ENCODE measurements around the gene PPTC7. TPM values are rescaled to one million over a fixed set of nuclear protein-coding genes. Genes with fewer than 3 reads are reported as not detected.
"Not testable (repeated sequence)": the region's sequence is repeated elsewhere in the genome, so short reads cannot be mapped to it uniquely, and the experiment has no call there.

The PPTC7 gene
- polyA plus RNA-seq, 1 experiment = 11.4 TPM

GRCh38 chr12:110528277-110528839 lies 54.8 kb downstream of the PPTC7 start:
- CTCF ChIA-PET = interaction anchor here (1.2 to 2.0 kb wide), 5 partner anchors 15 to 360 kb away, joined by 3 to 9 read pairs (median 4); no protein-coding TSS in a partner anchor
- no peak for TF ChIP-seq CTCF (IDR thresholded peaks at IDR 0.05; ENCODE audit: low read depth, low read length)
- POLR2A ChIA-PET = no interaction called here
- DNase-seq (ENCODE audit: low read depth, low spot score) = no peak
- Histone ChIP-seq H3K9me3 (ENCODE audit: control insufficient read depth, insufficient read depth, low read length) (no peaks in the 10 kb centered on the region), H3K4me3 (ENCODE audit: low read depth, low read length) (no peak overlapping the region), H3K27me3 (ENCODE audit: control insufficient read depth, insufficient read depth, low read length) (no peaks in the 10 kb centered on the region), H3K27ac (ENCODE audit: low read depth, low read length) (no peak overlapping the region)

- DNase-seq (ENCODE audit: low read depth, low spot score); H3K9me3 ChIP-seq (ENCODE audit: control insufficient read depth, insufficient read depth, low read length); H3K27ac ChIP-seq (ENCODE audit: low read depth, low read length); POLR2A ChIA-PET; H3K4me3 ChIP-seq (ENCODE audit: low read depth, low read length); H3K27me3 ChIP-seq (ENCODE audit: control insufficient read depth, insufficient read depth, low read length): not testable (repeated sequence)
- CTCF ChIA-PET = interaction anchor here (0.6 to 1.6 kb wide), 5 partner anchors 8 to 715 kb away, joined by 3 to 5 read pairs (median 4); no protein-coding TSS in a partner anchor
Measured at GRCh38 chr12:110520876-110521712, 62.0 kb downstream of the PPTC7 start.

GRCh38 chr12:110518014-110518413 lies 65.1 kb downstream of the PPTC7 start:
- H3K9me3 ChIP-seq (ENCODE audit: control insufficient read depth, insufficient read depth, low read length); DNase-seq (ENCODE audit: low read depth, low spot score); H3K4me3 ChIP-seq (ENCODE audit: low read depth, low read length); POLR2A ChIA-PET; H3K27me3 ChIP-seq (ENCODE audit: control insufficient read depth, insufficient read depth, low read length); H3K27ac ChIP-seq (ENCODE audit: low read depth, low read length): not testable (repeated sequence)
- CTCF ChIA-PET = interaction anchor here (0.9 to 1.3 kb wide), 2 partner anchors 82 to 84 kb away, joined by 3 to 5 read pairs; no protein-coding TSS in a partner anchor

GRCh38 chr12:110516995-110517394 lies 66.1 kb downstream of the PPTC7 start:
- no peak overlapping the region for H3K4me3 ChIP-seq (ENCODE audit: low read depth, low read length)
- TF ChIP-seq CTCF (IDR thresholded peaks at IDR 0.05; ENCODE audit: low read depth, low read length) = no peak
- no peak for DNase-seq (ENCODE audit: low read depth, low spot score)
- H3K27ac ChIP-seq (ENCODE audit: low read depth, low read length) = no peak overlapping the region
- ChIA-PET POLR2A (no interaction called here), CTCF (interaction anchor here (20.4 kb wide), 1 partner anchor 86 kb away, joined by 369 read pairs; no protein-coding TSS in a partner anchor)
- no peaks in the 10 kb centered on the region for H3K27me3 ChIP-seq (ENCODE audit: control insufficient read depth, insufficient read depth, low read length)
- H3K9me3 ChIP-seq (ENCODE audit: control insufficient read depth, insufficient read depth, low read length) = no peaks in the 10 kb centered on the region

- no peaks in the 10 kb centered on the region for H3K9me3 ChIP-seq (ENCODE audit: control insufficient read depth, insufficient read depth, low read length)
- ChIA-PET POLR2A (no interaction called here), CTCF (interaction anchor here (0.6 to 20.4 kb wide), 4 partner anchors 19 to 313 kb away, joined by 3 to 369 read pairs (median 10); no protein-coding TSS in a partner anchor)
- no peak for DNase-seq (ENCODE audit: low read depth, low spot score)
- no peak overlapping the region for H3K4me3 ChIP-seq (ENCODE audit: low read depth, low read length)
- TF ChIP-seq CTCF (IDR thresholded peaks at IDR 0.05; ENCODE audit: low read depth, low read length) = no peak
- H3K27ac ChIP-seq (ENCODE audit: low read depth, low read length) = no peak overlapping the region
- H3K27me3 ChIP-seq (ENCODE audit: control insufficient read depth, insufficient read depth, low read length) = peaks cover 3% of the 10 kb centered on the region
Measured at GRCh38 chr12:110514363-110514762, 68.8 kb downstream of the PPTC7 start.

GRCh38 chr12:110513842-110514241 lies 69.3 kb downstream of the PPTC7 start:
- Histone ChIP-seq H3K9me3 (ENCODE audit: control insufficient read depth, insufficient read depth, low read length) (no peaks in the 10 kb centered on the region), H3K27me3 (ENCODE audit: control insufficient read depth, insufficient read depth, low read length) (peaks cover 3% of the 10 kb centered on the region), H3K27ac (ENCODE audit: low read depth, low read length) (no peak overlapping the region), H3K4me3 (ENCODE audit: low read depth, low read length) (no peak overlapping the region)
- ChIA-PET CTCF (interaction anchor here (0.7 to 20.4 kb wide), 18 partner anchors 7 to 374 kb away, joined by 3 to 369 read pairs (median 5); partner anchors contain the start of gene ARPC3), POLR2A (no interaction called here)
- no peak for TF ChIP-seq CTCF (IDR thresholded peaks at IDR 0.05; ENCODE audit: low read depth, low read length)
- no peak for DNase-seq (ENCODE audit: low read depth, low spot score)

Measured in AG04450 (cell line).